Measurements from ENCODE around the gene L3MBTL1.

The L3MBTL1 gene

GRCh38 chr20:43508106-43508505 lies 609 bp downstream of the L3MBTL1 start:
- DNase-seq, result no peak

- no peak for DNase-seq
These were observed 1.1 kb downstream of the L3MBTL1 start for GRCh38 chr20:43508604-43509040.

GRCh38 chr20:43511879-43512278 lies 4.4 kb downstream of the L3MBTL1 start:
- DNase-seq, result no peak

- no peak for DNase-seq
These were observed 6.0 kb downstream of the L3MBTL1 start for GRCh38 chr20:43513372-43513930.

- peak; percentile 99 for DNase-seq
These were observed 6.6 kb downstream of the L3MBTL1 start for GRCh38 chr20:43513931-43514647.

- DNase-seq, result peak; percentile 22
These were observed 7.1 kb downstream of the L3MBTL1 start for GRCh38 chr20:43514648-43514999.

GRCh38 chr20:43515628-43516027 lies 8.1 kb downstream of the L3MBTL1 start:
- no peak for DNase-seq

GRCh38 chr20:43516251-43516824 lies 8.8 kb downstream of the L3MBTL1 start:
- DNase-seq, result no peak

GRCh38 chr20:43520074-43520630 lies 12.7 kb downstream of the L3MBTL1 start:
- no peak for DNase-seq

GRCh38 chr20:43525021-43525420 lies 17.5 kb downstream of the L3MBTL1 start:
- no peak for DNase-seq

GRCh38 chr20:43528258-43528875 lies 20.9 kb downstream of the L3MBTL1 start:
- no peak for DNase-seq

GRCh38 chr20:43529051-43529450 lies 21.6 kb downstream of the L3MBTL1 start:
- no peak for DNase-seq

- DNase-seq, result no peak
These were observed 22.1 kb downstream of the L3MBTL1 start for GRCh38 chr20:43529457-43530153.

- DNase-seq, result no peak
These were observed 23.0 kb downstream of the L3MBTL1 start for GRCh38 chr20:43530321-43531090.

- DNase-seq, result no peak
These were observed 23.6 kb downstream of the L3MBTL1 start for GRCh38 chr20:43531091-43531443.

GRCh38 chr20:43532416-43533055 lies 25.0 kb downstream of the L3MBTL1 start:
- no peak for DNase-seq

- DNase-seq, result no peak
These were observed 25.6 kb downstream of the L3MBTL1 start for GRCh38 chr20:43533060-43533459.

- no peak for DNase-seq
These were observed 26.5 kb downstream of the L3MBTL1 start for GRCh38 chr20:43534016-43534415.

- DNase-seq, result no peak
These were observed 27.4 kb downstream of the L3MBTL1 start for GRCh38 chr20:43534791-43535350.

- DNase-seq, result no peak
These were observed 28.0 kb downstream of the L3MBTL1 start for GRCh38 chr20:43535370-43536004.
